ENCODE data around the gene AFF1. TPM values are rescaled to one million over a fixed set of nuclear protein-coding genes. Genes with fewer than 3 reads are reported as not detected.
A peak's percentile ranks its signal among the peaks of the same experiment; 100 is the strongest.
"Not testable (repeated sequence)": the region's sequence is repeated elsewhere in the genome, so short reads cannot be mapped to it uniquely, and the experiment has no call there.

Gene AFF1
- total RNA-seq, 1 experiment from 2014 or later, result 14.5 TPM

DNA sequence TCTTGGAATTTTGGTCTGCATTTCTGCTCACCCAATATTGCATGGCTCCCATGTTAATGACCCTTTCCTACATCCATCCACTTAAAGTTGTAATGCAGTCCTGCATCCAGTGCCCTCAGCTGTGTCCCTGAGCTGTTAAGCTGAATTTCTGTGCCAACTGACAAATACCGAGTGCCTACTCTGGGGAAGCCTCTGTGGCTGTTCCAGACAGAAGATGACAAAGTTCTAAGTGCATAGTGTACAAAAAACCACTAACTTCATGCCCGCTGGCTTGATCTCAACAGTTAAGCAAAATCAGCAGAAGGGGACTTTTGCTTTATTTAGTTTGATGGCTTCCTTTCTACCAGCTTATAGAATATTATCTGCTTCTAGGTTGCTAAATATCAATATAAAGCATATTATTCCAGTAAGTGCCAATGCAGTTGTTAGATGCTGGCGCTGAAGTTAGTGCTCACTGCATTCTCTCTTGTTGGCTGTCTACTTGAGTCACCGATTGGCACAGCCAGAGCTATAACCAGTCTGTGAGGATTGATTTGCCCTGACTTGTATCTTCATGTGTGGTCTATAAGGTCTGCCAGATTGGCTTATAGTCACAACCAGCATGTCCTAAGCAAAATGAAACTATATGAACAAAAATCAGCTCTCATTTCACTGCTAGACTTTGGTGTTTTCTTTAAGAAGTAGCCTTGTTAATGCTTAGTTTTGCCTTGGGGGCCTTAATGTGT lies 186.7 kb downstream of the AFF1 start:
- H3K27me3 ChIP-seq (replicated peaks), result no peaks in the 10 kb centered on the region
- H3K4me3 ChIP-seq, result no peak overlapping the region
- H3K9me3 ChIP-seq (replicated peaks), result no peaks in the 10 kb centered on the region
- H3K36me3 ChIP-seq, result peaks cover 37% of the 10 kb centered on the region
- peak in 1 of 2 experiments; percentile 13 for DNase-seq (ENCODE audit: low read depth in 1 of 2, low spot score in 2 of 2)
- H3K27ac ChIP-seq, result 0 out of 2 replicates have a peak overlapping the region, but pooled peaks have one; percentile 19
- H3K4me1 ChIP-seq (replicated peaks), result peaks cover 42% of the 10 kb centered on the region

DNA sequence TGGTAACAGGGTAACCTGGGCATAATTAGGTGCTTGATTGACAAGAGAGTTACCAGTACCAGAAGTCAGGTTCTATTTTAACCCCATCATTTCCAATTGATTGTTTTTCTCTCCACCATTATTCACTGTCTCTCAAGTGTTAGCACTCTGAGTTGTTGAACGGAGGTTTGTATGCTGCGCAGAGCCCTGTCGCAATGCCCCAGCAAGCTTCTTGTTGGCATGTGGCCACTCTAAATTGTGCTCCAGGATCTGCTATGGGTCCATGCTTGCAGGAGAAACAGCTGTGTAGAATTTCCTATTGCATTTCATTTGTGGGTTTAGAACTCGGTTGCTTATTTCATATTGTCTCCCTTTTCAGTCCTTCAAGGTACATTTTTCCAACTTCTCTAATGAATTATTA lies 187.4 kb downstream of the AFF1 start:
- DNase-seq (ENCODE audit: low read depth in 1 of 2, low spot score in 2 of 2), result no peak
- Histone ChIP-seq H3K27me3 (replicated peaks) (no peaks in the 10 kb centered on the region), H3K4me1 (replicated peaks) (peaks cover 42% of the 10 kb centered on the region), H3K36me3 (peaks cover 41% of the 10 kb centered on the region), H3K27ac (no peak overlapping the region), H3K4me3 (no peak overlapping the region), H3K9me3 (replicated peaks) (no peaks in the 10 kb centered on the region)

DNA sequence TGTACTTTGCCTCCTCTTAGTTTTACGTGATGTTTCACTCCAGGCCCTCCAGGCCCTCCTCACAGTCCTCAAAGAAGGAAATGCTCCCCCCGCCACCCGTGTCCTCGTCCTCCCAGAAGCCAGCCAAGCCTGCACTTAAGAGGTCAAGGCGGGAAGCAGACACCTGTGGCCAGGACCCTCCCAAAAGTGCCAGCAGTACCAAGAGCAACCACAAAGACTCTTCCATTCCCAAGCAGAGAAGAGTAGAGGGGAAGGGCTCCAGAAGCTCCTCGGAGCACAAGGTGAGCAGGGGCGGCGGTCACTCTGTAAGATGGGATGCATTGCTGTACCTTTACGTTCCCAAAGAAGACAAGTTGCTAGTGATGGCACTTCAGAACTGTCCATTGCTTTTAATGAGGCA lies 191.2 kb downstream of the AFF1 start:
- H3K4me3 ChIP-seq, result no peak overlapping the region
- H3K9me3 ChIP-seq (replicated peaks), result no peaks in the 10 kb centered on the region
- H3K27me3 ChIP-seq (replicated peaks), result no peaks in the 10 kb centered on the region
- H3K27ac ChIP-seq, result no peak overlapping the region
- no peak for DNase-seq (ENCODE audit: low read depth in 1 of 2, low spot score in 2 of 2)
- H3K36me3 ChIP-seq, result peaks cover 52% of the 10 kb centered on the region
- peaks cover 11% of the 10 kb centered on the region for H3K4me1 ChIP-seq (replicated peaks)

DNA sequence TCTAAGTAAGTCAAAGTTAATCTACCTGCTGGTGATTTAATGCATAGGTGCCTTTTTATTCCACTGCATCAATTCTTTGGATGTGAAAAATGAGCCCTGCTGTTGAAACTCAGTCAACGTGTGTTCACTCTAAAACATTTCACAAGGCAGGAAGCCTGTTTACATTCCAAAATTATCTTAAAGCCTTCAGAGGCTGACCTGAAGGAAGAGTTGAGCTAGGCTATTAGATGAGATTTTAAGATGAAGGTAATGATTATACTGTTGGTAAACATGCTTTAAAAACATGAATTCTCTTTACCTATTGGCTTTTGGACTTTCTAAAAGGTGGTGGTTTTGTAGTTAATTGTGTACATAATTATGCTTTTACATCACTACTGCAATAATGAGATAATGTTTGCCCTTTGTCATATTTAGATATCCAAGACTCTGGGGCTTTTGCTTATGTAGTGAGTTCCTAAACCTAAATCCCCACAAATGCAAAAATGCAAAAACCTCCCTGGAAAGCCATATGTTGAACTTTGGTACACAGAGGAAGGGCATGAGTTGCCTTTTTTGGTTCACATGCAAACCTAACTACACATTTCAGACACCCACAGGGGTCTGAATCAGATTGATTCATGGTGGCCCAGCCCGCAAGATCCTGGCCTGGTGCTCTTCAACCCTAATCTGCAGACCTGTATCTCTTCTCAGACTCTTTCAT lies 193.3 kb downstream of the AFF1 start:
- DNase-seq (ENCODE audit: low read depth in 1 of 2, low spot score in 2 of 2), result no peak
- no peaks in the 10 kb centered on the region for H3K9me3 ChIP-seq (replicated peaks)
- no peaks in the 10 kb centered on the region for H3K4me1 ChIP-seq (replicated peaks)
- H3K36me3 ChIP-seq, result peaks cover 73% of the 10 kb centered on the region
- H3K4me3 ChIP-seq, result no peak overlapping the region
- no peak overlapping the region for H3K27ac ChIP-seq
- H3K27me3 ChIP-seq (replicated peaks), result no peaks in the 10 kb centered on the region

DNA sequence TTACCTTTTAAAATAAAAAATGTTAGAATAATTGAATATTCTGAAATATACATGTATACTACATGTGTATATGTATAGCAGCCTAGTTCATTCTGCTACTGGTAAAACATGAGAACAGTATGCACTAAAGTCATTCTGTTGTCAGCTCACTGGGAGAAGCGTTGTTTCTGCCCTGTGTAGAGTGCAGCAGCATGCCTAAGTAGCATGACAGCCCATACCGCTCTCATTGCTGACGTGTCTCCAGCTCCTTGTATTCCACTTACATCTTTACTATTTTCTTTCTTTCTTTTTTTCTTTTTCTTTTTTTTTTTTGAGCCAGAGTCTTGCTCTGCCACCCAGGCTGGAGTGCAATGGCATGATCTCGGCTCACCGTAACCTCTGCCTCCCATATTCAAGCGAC lies 194.9 kb downstream of the AFF1 start:
- Histone ChIP-seq H3K27ac (no peak overlapping the region), H3K4me1 (replicated peaks) (no peaks in the 10 kb centered on the region), H3K27me3 (replicated peaks) (no peaks in the 10 kb centered on the region), H3K36me3 (peaks cover 84% of the 10 kb centered on the region), H3K4me3 (no peak overlapping the region), H3K9me3 (replicated peaks) (no peaks in the 10 kb centered on the region)
- DNase-seq (ENCODE audit: low read depth in 1 of 2, low spot score in 2 of 2), result no peak

DNA sequence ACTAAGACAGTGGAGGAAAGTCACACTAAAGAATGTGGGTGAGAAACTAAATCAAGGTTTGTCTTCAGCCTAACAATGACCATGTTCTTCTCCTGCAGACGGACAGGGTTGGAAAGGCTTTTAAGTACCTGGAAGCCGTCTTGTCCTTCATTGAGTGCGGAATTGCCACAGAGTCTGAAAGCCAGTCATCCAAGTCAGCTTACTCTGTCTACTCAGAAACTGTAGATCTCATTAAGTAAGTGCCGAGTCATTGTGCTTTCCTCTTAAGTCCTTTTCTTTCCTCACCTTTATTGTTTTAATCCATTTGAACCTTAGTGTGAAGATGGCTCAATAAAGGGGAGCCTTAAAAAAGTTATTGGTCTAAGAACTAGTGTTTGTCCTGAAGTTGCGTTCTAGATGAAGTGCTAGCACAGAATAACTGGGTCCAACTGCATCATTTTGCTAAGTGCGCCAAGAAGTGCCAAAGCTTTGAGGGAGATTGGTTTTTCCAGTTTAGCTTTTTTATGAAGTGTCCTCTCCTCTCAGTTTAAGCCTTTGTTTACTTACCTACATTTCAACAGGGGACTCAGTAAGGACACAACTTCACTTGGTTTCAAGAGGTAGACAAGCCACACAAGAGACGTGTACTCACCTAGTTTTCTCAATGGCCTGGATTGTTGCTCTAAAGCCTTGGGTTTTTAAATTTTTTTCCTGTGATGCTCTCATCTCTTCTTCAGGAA lies 196.3 kb downstream of the AFF1 start:
- H3K36me3 ChIP-seq, result peaks cover 79% of the 10 kb centered on the region
- H3K9me3 ChIP-seq (replicated peaks), result no peaks in the 10 kb centered on the region
- H3K4me1 ChIP-seq (replicated peaks), result no peaks in the 10 kb centered on the region
- no peaks in the 10 kb centered on the region for H3K27me3 ChIP-seq (replicated peaks)
- no peak overlapping the region for H3K4me3 ChIP-seq
- DNase-seq (ENCODE audit: low read depth in 1 of 2, low spot score in 2 of 2), result no peak
- no peak overlapping the region for H3K27ac ChIP-seq

DNA sequence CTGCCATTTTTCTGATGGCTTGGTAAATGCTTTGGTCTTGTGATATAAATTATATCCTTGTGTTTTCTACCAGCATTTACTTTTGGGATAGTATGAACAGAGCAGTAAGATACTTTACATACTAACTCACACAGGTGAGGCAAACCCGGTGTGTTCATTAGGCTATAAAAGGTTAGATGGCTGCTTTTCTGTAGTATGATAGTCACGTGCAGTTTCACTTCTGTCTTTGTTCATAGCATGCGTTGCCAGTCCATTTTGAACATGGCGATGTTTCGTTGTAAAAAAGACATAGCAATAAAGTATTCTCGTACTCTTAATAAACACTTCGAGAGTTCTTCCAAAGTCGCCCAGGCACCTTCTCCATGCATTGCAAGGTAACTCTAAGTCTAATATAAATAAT lies 197.2 kb downstream of the AFF1 start:
- no peak for DNase-seq (ENCODE audit: low read depth in 1 of 2, low spot score in 2 of 2)
- no peaks in the 10 kb centered on the region for H3K4me1 ChIP-seq (replicated peaks)
- H3K4me3 ChIP-seq, result no peak overlapping the region
- no peaks in the 10 kb centered on the region for H3K27me3 ChIP-seq (replicated peaks)
- H3K9me3 ChIP-seq (replicated peaks), result no peaks in the 10 kb centered on the region
- peaks cover 78% of the 10 kb centered on the region for H3K36me3 ChIP-seq
- H3K27ac ChIP-seq, result no peak overlapping the region

DNA sequence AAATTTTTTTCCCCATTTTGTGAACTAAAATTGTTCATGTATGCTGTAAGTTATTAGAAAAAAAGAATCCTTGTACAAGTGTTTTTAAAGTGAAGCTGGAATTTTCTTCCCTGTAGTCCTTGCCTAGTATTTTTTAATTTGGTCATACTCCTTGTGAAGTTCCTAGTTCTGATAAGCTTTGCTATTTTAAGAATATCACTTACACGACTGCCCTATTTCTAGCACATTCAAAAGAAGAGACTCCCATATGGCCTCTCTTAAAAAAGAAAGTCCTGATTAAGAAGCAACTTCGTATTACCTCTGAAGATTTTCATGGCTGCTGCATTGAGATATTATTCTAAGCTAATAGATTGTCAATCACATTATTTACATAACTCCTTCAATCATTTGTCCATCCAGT lies 198.4 kb downstream of the AFF1 start:
- no peak overlapping the region for H3K4me3 ChIP-seq
- H3K36me3 ChIP-seq, result peaks cover 77% of the 10 kb centered on the region
- H3K4me1 ChIP-seq (replicated peaks), result no peaks in the 10 kb centered on the region
- H3K27me3 ChIP-seq (replicated peaks), result no peaks in the 10 kb centered on the region
- DNase-seq (ENCODE audit: low read depth in 1 of 2, low spot score in 2 of 2), result no peak
- no peaks in the 10 kb centered on the region for H3K9me3 ChIP-seq (replicated peaks)
- H3K27ac ChIP-seq, result no peak overlapping the region

DNA sequence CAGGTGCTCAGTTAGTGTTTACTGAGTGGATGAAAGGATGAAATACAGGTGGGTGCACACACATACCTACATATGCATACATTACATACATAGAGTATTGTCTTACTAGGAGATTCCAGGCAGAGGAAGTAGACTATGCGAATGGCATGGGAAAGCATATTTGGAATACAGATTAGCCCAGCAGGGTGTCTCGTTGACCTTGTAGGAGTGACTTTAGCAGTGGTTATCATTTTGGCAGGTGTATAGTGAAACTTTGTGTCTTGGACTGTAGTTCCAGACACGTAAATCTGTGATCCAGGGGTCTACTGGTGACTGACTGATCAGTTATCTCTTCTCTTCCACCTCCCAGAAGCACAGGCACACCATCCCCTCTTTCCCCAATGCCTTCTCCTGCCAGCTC lies 199.3 kb downstream of the AFF1 start:
- no peaks in the 10 kb centered on the region for H3K27me3 ChIP-seq (replicated peaks)
- no peak overlapping the region for H3K27ac ChIP-seq
- DNase-seq (ENCODE audit: low read depth in 1 of 2, low spot score in 2 of 2), result no peak
- no peaks in the 10 kb centered on the region for H3K9me3 ChIP-seq (replicated peaks)
- H3K36me3 ChIP-seq, result peaks cover 73% of the 10 kb centered on the region
- no peaks in the 10 kb centered on the region for H3K4me1 ChIP-seq (replicated peaks)
- H3K4me3 ChIP-seq, result no peak overlapping the region

DNA sequence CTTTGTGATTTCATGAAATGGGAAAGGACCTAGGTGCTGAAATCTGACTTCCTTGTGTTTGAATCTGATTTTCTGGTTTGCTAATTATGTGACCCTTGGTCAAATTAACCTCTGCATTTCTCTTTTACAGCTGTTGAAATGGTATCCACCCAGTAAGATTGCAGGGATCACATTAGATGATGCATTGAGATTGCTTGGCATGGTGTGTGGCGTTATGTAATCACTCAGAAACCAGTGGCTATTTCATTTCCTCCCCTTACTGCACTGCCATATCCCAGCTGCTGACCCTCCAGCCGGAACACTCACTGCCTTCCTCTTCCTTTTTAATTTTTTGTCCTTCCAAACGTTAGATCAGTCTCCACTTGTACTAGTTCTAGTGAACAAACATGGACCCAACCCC lies 206.6 kb downstream of the AFF1 start:
- peaks cover 20% of the 10 kb centered on the region for H3K36me3 ChIP-seq
- DNase-seq (ENCODE audit: low read depth in 1 of 2, low spot score in 2 of 2), result no peak
- no peak overlapping the region for H3K4me3 ChIP-seq
- no peaks in the 10 kb centered on the region for H3K9me3 ChIP-seq (replicated peaks)
- no peaks in the 10 kb centered on the region for H3K4me1 ChIP-seq (replicated peaks)
- no peak overlapping the region for H3K27ac ChIP-seq
- no peaks in the 10 kb centered on the region for H3K27me3 ChIP-seq (replicated peaks)

DNA sequence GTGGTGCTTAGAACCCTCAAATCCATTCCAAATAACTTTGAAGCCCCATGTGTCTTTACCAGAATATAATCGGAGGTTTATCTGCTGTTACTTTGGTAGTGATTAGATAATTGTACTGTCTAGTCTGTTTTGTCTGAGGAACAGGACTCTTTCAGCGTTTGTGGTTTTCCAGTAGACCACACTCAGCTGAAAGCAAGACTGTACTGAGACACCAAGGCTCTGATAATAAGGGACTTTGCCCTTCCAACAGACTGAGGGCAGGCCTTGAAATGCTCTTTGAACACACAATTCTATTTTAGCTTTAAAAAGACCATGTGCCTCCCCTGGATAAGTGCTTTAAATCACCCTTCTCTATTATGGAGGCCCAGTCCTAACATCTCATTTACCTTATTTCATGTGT lies 209.5 kb downstream of the AFF1 start:
- H3K27ac ChIP-seq, result no peak overlapping the region
- H3K9me3 ChIP-seq (replicated peaks), result no peaks in the 10 kb centered on the region
- no peak for DNase-seq (ENCODE audit: low read depth in 1 of 2, low spot score in 2 of 2)
- no peak overlapping the region for H3K4me3 ChIP-seq
- H3K36me3 ChIP-seq, result peaks cover 8% of the 10 kb centered on the region
- H3K4me1 ChIP-seq (replicated peaks), result no peaks in the 10 kb centered on the region
- no peaks in the 10 kb centered on the region for H3K27me3 ChIP-seq (replicated peaks)

DNA sequence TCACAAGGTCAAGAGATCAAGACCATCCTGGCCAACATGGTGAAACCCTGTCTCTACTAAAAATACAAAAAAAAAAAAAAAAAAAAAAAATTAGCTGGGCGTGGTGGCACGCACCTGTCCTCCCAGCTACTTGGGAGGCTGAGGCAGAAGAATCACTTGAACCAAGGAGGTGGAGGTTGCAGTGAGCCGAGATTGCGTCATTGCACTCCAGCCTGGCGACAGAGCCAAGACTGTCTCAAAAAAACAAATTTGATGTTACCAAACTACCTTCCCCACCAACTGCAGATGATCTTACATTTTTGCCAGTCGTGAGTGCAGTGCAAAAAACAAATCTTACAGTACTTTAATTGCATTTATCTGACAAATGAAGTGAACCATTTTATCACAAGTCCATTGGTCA lies 211.1 kb downstream of the AFF1 start:
- H3K4me3 ChIP-seq; H3K4me1 ChIP-seq (replicated peaks); H3K27ac ChIP-seq; H3K27me3 ChIP-seq (replicated peaks); H3K36me3 ChIP-seq; H3K9me3 ChIP-seq (replicated peaks); DNase-seq (ENCODE audit: low read depth in 1 of 2, low spot score in 2 of 2): not testable (repeated sequence)

DNA sequence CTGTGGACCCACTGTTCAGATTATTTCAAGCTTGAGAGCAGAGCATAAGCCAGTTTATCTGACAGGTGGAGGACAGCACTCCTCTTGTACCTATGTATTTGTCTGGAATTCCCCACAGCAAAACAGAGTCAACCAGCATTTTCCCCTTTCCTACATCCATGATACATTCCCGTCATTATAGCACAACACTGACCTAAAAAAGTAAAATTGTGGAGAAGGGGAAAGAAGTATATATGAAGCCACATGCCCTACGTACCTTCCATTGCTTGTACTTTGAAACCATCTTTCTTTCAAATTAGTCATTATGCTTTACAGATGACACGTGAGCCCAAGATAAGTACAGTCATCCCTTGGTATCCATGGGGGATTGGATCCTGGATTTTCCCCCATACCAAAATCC lies 212.3 kb downstream of the AFF1 start:
- no peaks in the 10 kb centered on the region; the same call in 1 of the 2 replicates for H3K36me3 ChIP-seq
- no peak overlapping the region for H3K4me3 ChIP-seq
- no peaks in the 10 kb centered on the region for H3K4me1 ChIP-seq (replicated peaks)
- H3K27ac ChIP-seq, result no peak overlapping the region
- no peak for DNase-seq (ENCODE audit: low read depth in 1 of 2, low spot score in 2 of 2)
- H3K27me3 ChIP-seq (replicated peaks), result no peaks in the 10 kb centered on the region
- H3K9me3 ChIP-seq (replicated peaks), result no peaks in the 10 kb centered on the region

All from SJSA1 (cell line).